HEK293 (cell line): ENCODE data around the gene SLC35C1.

Source experiments
- CTCF ChIA-PET: fragments of 350-600 bp; formaldehyde crosslinking; extraction: SDS; loops from one replicate; lab custom pipeline; 2021; ENCODE audit warnings: antibody characterized with exemption; lab: Yijun Ruan, JAX
- POLR2A ChIA-PET: fragments of 300-600 bp; formaldehyde crosslinking; extraction: SDS; loops from one replicate; lab custom pipeline; 2020; ENCODE audit warnings: antibody characterized with exemption, inconsistent platforms; lab: Yijun Ruan, JAX
- H3K27ac ChIP-seq: fragments of 200-500 bp; sonication (Bioruptor generic); 2 replicates; pipeline ENCODE4 v1.5.1; 2014; ENCODE audit warnings: low read depth, low read length, control low read depth, inconsistent platforms; ENCODE audit errors: extremely low read depth
- H3K36me3 ChIP-seq, 2 experiments: fragments of 200-500 bp in 1 of 2; sonication (Bioruptor generic) in 1 of 2; 1 replicate in 1 of 2; 2 replicates in 1 of 2; pipeline ENCODE4 v1.5.1; 2014 to 2017; ENCODE audit warnings: inconsistent platforms in 2 of 2, low read length in 2 of 2; ENCODE audit not compliant: control insufficient read depth in 2 of 2, insufficient read depth in 1 of 2
- H3K4me1 ChIP-seq: fragments of 200-500 bp; sonication (Bioruptor generic); 2 replicates; pipeline ENCODE4 v1.5.1; 2014; ENCODE audit warnings: mild to moderate bottlenecking, low read length, inconsistent platforms; ENCODE audit not compliant: control insufficient read depth, insufficient read depth
- H3K4me3 ChIP-seq: 2 replicates; pipeline ENCODE4 v1.5.1; 2011; ENCODE audit warnings: low read depth, mild to moderate bottlenecking, control low read depth, low read length, moderate library complexity
- H3K9me3 ChIP-seq: fragments of 200-500 bp; sonication (Bioruptor generic); 2 replicates; pipeline ENCODE4 v1.5.1; 2014; ENCODE audit warnings: low read depth, low read length, inconsistent platforms; ENCODE audit not compliant: control insufficient read depth, insufficient read depth
- FEZF1 ChIP-seq: fragments of 450-650 bp; formaldehyde crosslinking; IDR thresholded peaks from 2 replicates; pipeline ENCODE4 v1.5.1; 2016; ENCODE audit warnings: missing biosample characterization, missing genetic modification characterization
- KLF10 ChIP-seq: fragments of 450-650 bp; IDR thresholded peaks from 2 replicates; pipeline ENCODE4 v1.5.1; 2018; ENCODE audit warnings: missing biosample characterization, mild to moderate bottlenecking, missing genetic modification characterization
- MYNN ChIP-seq: fragments of 450-650 bp; formaldehyde crosslinking; IDR thresholded peaks from 2 replicates; pipeline ENCODE4 v1.5.1; 2016; ENCODE audit warnings: missing biosample characterization, missing genetic modification characterization, borderline replicate concordance
- PATZ1 ChIP-seq: fragments of 450-650 bp; formaldehyde crosslinking; IDR thresholded peaks from 2 replicates; pipeline ENCODE4 v1.5.1; 2016; ENCODE audit warnings: missing biosample characterization, missing genetic modification characterization
- PRDM10 ChIP-seq: fragments of 450-650 bp; formaldehyde crosslinking; IDR thresholded peaks from 2 replicates; pipeline ENCODE4 v1.5.1; 2016; ENCODE audit warnings: missing biosample characterization, missing genetic modification characterization
- SCRT1 ChIP-seq: fragments of 450-650 bp; formaldehyde crosslinking; IDR thresholded peaks from 2 replicates; pipeline ENCODE4 v1.5.1; 2016; ENCODE audit warnings: missing biosample characterization, missing genetic modification characterization, borderline replicate concordance
- SCRT2 ChIP-seq: fragments of 450-650 bp; formaldehyde crosslinking; IDR thresholded peaks from 2 replicates; pipeline ENCODE4 v1.5.1; 2016; ENCODE audit warnings: missing biosample characterization, missing genetic modification characterization
- SP2 ChIP-seq: fragments of 450-650 bp; formaldehyde crosslinking; IDR thresholded peaks from 2 replicates; pipeline ENCODE4 v1.5.1; 2016; ENCODE audit warnings: missing biosample characterization, missing genetic modification characterization
- ZNF114 ChIP-seq: fragments of 450-650 bp; formaldehyde crosslinking; IDR thresholded peaks from 2 replicates; pipeline ENCODE4 v1.5.0; 2017; ENCODE audit warnings: missing biosample characterization, missing genetic modification characterization
- ZNF16 ChIP-seq: fragments of 450-650 bp; formaldehyde crosslinking; IDR thresholded peaks from 2 replicates; pipeline ENCODE4 v1.5.1; 2016; ENCODE audit warnings: low read depth, missing biosample characterization, missing genetic modification characterization
- ZNF184 ChIP-seq: fragments of 450-650 bp; IDR thresholded peaks from 2 replicates; pipeline ENCODE4 v1.5.1; 2018; ENCODE audit warnings: missing biosample characterization, mild to moderate bottlenecking, missing genetic modification characterization
- ZNF211 ChIP-seq: fragments of 450-650 bp; formaldehyde crosslinking; IDR thresholded peaks from 2 replicates; pipeline ENCODE4 v1.5.1; 2016; ENCODE audit warnings: low read depth, missing biosample characterization, missing genetic modification characterization
- ZNF335 ChIP-seq: fragments of 450-650 bp; formaldehyde crosslinking; conservative IDR thresholded peaks from 2 replicates; pipeline ENCODE4 v1.5.1; 2016; ENCODE audit warnings: missing biosample characterization, missing genetic modification characterization
- ZNF585B ChIP-seq: fragments of 450-650 bp; formaldehyde crosslinking; IDR thresholded peaks from 2 replicates; pipeline ENCODE4 v1.5.1; 2016; ENCODE audit warnings: missing biosample characterization, missing genetic modification characterization
- ZNF660 ChIP-seq: fragments of 450-650 bp; IDR thresholded peaks from 2 replicates; pipeline ENCODE4 v1.5.1; 2018; ENCODE audit warnings: missing biosample characterization, mild to moderate bottlenecking, missing genetic modification characterization
- ZNF776 ChIP-seq: fragments of 450-650 bp; formaldehyde crosslinking; IDR thresholded peaks from 2 replicates; pipeline ENCODE4 v1.5.0; 2017; ENCODE audit warnings: missing biosample characterization, missing genetic modification characterization, borderline replicate concordance
- ZNF837 ChIP-seq: fragments of 450-650 bp; formaldehyde crosslinking; IDR thresholded peaks from 2 replicates; pipeline ENCODE4 v1.5.1; 2016; ENCODE audit warnings: missing biosample characterization, missing genetic modification characterization
- TF ChIP-seq, protein P1 (sequence below): fragments of 450-650 bp; formaldehyde crosslinking; IDR thresholded peaks from 2 replicates; pipeline ENCODE4 v1.5.1; 2016; ENCODE audit warnings: missing biosample characterization, missing genetic modification characterization
- TF ChIP-seq, protein P2 (sequence below): fragments of 450-650 bp; formaldehyde crosslinking; IDR thresholded peaks from 2 replicates; pipeline ENCODE4 v1.5.1; 2017; ENCODE audit warnings: missing biosample characterization, missing genetic modification characterization
- TF ChIP-seq, protein P3 (sequence below): fragments of 450-650 bp; formaldehyde crosslinking; IDR thresholded peaks from 2 replicates; pipeline ENCODE4 v1.5.1; 2017; ENCODE audit warnings: missing biosample characterization, mild to moderate bottlenecking, missing genetic modification characterization, moderate library complexity
- TF ChIP-seq, protein P4 (sequence below): fragments of 450-650 bp; formaldehyde crosslinking; IDR thresholded peaks from 2 replicates; pipeline ENCODE4 v1.5.1; 2016; ENCODE audit warnings: missing biosample characterization, missing genetic modification characterization
- TF ChIP-seq, protein P5 (sequence below): fragments of 450-650 bp; formaldehyde crosslinking; IDR thresholded peaks from 2 replicates; pipeline ENCODE4 v1.5.1; 2016; ENCODE audit warnings: missing biosample characterization, missing genetic modification characterization

The SLC35C1 gene

GRCh38 chr11:45804761-45805304, at the start of gene SLC35C1:
Gene SLC35C1, plus strand, starts transcription at chr11:45805149. Its CDS starts 653 bp downstream, at chr11:45805802.
- peaks cover 5% of the 10 kb centered on the region for H3K4me1 ChIP-seq
- peak; percentile 98 for TF ChIP-seq SCRT2 (tag by site-specific recombination)
- peak; percentile 89 for TF ChIP-seq SCRT1 (tag by site-specific recombination)
- TF ChIP-seq, protein P1, sequence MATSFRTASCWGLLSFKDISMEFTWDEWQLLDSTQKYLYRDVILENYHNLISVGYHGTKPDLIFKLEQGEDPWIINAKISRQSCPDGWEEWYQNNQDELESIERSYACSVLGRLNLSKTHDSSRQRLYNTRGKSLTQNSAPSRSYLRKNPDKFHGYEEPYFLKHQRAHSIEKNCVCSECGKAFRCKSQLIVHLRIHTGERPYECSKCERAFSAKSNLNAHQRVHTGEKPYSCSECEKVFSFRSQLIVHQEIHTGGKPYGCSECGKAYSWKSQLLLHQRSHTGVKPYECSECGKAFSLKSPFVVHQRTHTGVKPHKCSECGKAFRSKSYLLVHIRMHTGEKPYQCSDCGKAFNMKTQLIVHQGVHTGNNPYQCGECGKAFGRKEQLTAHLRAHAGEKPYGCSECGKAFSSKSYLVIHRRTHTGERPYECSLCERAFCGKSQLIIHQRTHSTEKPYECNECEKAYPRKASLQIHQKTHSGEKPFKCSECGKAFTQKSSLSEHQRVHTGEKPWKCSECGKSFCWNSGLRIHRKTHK (tag by site-specific recombination) = no peak
- TF ChIP-seq, protein P2, sequence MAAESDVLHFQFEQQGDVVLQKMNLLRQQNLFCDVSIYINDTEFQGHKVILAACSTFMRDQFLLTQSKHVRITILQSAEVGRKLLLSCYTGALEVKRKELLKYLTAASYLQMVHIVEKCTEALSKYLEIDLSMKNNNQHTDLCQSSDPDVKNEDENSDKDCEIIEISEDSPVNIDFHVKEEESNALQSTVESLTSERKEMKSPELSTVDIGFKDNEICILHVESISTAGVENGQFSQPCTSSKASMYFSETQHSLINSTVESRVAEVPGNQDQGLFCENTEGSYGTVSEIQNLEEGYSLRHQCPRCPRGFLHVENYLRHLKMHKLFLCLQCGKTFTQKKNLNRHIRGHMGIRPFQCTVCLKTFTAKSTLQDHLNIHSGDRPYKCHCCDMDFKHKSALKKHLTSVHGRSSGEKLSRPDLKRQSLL (tag by site-specific recombination) = peak; percentile 99
- peak; percentile 80 for TF ChIP-seq ZNF335 (tag by site-specific recombination)
- TF ChIP-seq ZNF585B (tag by site-specific recombination) = no peak
- no peak for TF ChIP-seq ZNF776 (tag by site-specific recombination)
- no peak for TF ChIP-seq ZNF211
- TF ChIP-seq ZNF114 (tag by site-specific recombination) = no peak
- TF ChIP-seq ZNF184 = no peak
- TF ChIP-seq, protein P3, sequence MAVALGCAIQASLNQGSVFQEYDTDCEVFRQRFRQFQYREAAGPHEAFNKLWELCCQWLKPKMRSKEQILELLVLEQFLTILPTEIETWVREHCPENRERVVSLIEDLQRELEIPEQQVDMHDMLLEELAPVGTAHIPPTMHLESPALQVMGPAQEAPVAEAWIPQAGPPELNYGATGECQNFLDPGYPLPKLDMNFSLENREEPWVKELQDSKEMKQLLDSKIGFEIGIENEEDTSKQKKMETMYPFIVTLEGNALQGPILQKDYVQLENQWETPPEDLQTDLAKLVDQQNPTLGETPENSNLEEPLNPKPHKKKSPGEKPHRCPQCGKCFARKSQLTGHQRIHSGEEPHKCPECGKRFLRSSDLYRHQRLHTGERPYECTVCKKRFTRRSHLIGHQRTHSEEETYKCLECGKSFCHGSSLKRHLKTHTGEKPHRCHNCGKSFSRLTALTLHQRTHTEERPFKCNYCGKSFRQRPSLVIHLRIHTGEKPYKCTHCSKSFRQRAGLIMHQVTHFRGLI = no peak
- no peak for TF ChIP-seq FEZF1 (tag by site-specific recombination)
- TF ChIP-seq MYNN (tag by site-specific recombination) = no peak
- 0 out of 2 replicates have a peak, but pooled peaks have one; percentile 36 for TF ChIP-seq ZNF660
- no peak for TF ChIP-seq ZNF16 (tag by site-specific recombination)
- peak; percentile 18; the same call in 1 of the 2 replicates for TF ChIP-seq PATZ1
- TF ChIP-seq PRDM10 (tag by site-specific recombination) = peak; percentile 69
- peak; percentile 78 for TF ChIP-seq SP2 (tag by site-specific recombination)
- TF ChIP-seq ZNF837 = no peak
- TF ChIP-seq, protein P4, sequence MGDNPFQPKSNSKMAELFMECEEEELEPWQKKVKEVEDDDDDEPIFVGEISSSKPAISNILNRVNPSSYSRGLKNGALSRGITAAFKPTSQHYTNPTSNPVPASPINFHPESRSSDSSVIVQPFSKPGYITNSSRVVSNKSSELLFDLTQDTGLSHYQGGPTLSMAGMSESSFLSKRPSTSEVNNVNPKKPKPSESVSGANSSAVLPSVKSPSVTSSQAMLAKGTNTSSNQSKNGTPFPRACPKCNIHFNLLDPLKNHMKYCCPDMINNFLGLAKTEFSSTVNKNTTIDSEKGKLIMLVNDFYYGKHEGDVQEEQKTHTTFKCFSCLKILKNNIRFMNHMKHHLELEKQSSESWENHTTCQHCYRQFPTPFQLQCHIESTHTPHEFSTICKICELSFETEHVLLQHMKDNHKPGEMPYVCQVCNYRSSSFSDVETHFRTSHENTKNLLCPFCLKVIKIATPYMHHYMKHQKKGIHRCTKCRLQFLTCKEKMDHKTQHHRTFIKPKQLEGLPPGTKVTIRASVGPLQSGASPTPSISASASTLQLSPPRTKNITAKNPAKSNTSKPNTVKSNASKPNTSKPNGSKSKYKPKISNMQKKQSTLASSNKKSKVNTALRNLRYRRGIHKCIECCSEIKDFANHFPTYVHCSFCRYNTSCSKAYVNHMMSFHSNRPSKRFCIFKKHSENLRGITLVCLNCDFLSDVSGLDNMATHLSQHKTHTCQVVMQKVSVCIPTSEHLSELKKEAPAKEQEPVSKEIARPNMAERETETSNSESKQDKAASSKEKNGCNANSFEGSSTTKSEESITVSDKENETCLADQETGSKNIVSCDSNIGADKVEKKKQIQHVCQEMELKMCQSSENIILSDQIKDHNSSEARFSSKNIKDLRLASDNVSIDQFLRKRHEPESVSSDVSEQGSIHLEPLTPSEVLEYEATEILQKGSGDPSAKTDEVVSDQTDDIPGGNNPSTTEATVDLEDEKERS (tag by site-specific recombination) = no peak
- TF ChIP-seq KLF10 (tag by site-specific recombination) = peak; percentile 93
- TF ChIP-seq, protein P5, sequence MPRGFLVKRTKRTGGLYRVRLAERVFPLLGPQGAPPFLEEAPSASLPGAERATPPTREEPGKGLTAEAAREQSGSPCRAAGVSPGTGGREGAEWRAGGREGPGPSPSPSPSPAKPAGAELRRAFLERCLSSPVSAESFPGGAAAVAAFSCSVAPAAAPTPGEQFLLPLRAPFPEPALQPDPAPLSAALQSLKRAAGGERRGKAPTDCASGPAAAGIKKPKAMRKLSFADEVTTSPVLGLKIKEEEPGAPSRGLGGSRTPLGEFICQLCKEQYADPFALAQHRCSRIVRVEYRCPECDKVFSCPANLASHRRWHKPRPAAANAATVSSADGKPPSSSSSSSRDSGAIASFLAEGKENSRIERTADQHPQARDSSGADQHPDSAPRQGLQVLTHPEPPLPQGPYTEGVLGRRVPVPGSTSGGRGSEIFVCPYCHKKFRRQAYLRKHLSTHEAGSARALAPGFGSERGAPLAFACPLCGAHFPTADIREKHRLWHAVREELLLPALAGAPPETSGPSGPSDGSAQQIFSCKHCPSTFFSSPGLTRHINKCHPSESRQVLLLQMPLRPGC (tag by site-specific recombination) = no peak

More at GRCh38 chr11:45804761-45805304, at the start of gene SLC35C1:
- peak within 1 kb of the TSS; percentile 59; the same call in 1 of the 2 replicates for H3K27ac ChIP-seq
- ChIA-PET POLR2A (interaction anchor here (0.5 to 2.2 kb wide), 3 partner anchors 8 to 42 kb away, joined by 6 to 8 read pairs (median 8); partner anchors contain the start of gene CRY2), CTCF (interaction anchor here (1.1 to 1.3 kb wide), 2 partner anchors 11 to 38 kb away, joined by 3 to 4 read pairs; no protein-coding TSS in a partner anchor)
- peak within 1 kb of the TSS; percentile 82 for H3K4me3 ChIP-seq
- peaks cover 0 to 15% of the 10 kb centered on the region in 2 experiments; a peak in 1 of 3 replicates for H3K36me3 ChIP-seq
- H3K9me3 ChIP-seq = no peaks in the 10 kb centered on the region
